Measurements from ENCODE around the gene MAP4K2.

MAP4K2 gene

GRCh38 chr11:64813826-64814225 is 10.8 kb upstream of the MAP4K2 start:
- no peak overlapping the region for H3K4me3 ChIP-seq (ENCODE audit: low read depth, low read length)
- in situ Hi-C loops (cut with HindIII; ENCODE audit: low sequenced_read_pairs) = no loop called here
- no peak for DNase-seq (ENCODE audit: low read depth)
- TF ChIP-seq CTCF (IDR thresholded peaks at IDR 0.05; ENCODE audit: low read depth, low read length, missing control alignments) = no peak

- TF ChIP-seq CTCF (IDR thresholded peaks at IDR 0.05; ENCODE audit: low read depth, low read length, missing control alignments) = no peak
- in situ Hi-C loops (cut with HindIII; ENCODE audit: low sequenced_read_pairs) = no loop called here
Measured at GRCh38 chr11:64810891-64811272, 7.9 kb upstream of the MAP4K2 start.

GRCh38 chr11:64810271-64810890 is 7.4 kb upstream of the MAP4K2 start, which contains the start of gene MEN1:
TSS of gene MEN1 (minus strand) at chr11:64810551. CDS start at chr11:64810109, 442 bp downstream.
- peak; percentile 88 for DNase-seq (ENCODE audit: low read depth)
- in situ Hi-C loops (cut with HindIII; ENCODE audit: low sequenced_read_pairs) = no loop called here
- no peak for TF ChIP-seq CTCF (IDR thresholded peaks at IDR 0.05; ENCODE audit: low read depth, low read length, missing control alignments)

More at GRCh38 chr11:64810891-64811272, 7.9 kb upstream of the MAP4K2 start:
- no peak for DNase-seq (ENCODE audit: low read depth)
- peak overlapping the region; percentile 89 for H3K4me3 ChIP-seq (ENCODE audit: low read depth, low read length)

GRCh38 chr11:64809781-64810241 is 6.8 kb upstream of the MAP4K2 start:
- no peak for TF ChIP-seq CTCF (IDR thresholded peaks at IDR 0.05; ENCODE audit: low read depth, low read length, missing control alignments)
- no peak for DNase-seq (ENCODE audit: low read depth)
- H3K4me3 ChIP-seq (ENCODE audit: low read depth, low read length) = peak overlapping the region; percentile 89
- in situ Hi-C loops (cut with HindIII; ENCODE audit: low sequenced_read_pairs) = no loop called here

More at GRCh38 chr11:64810271-64810890, 7.4 kb upstream of the MAP4K2 start, which contains the start of gene MEN1:
- H3K4me3 ChIP-seq (ENCODE audit: low read depth, low read length) = peak within 1 kb of the TSS; percentile 89

- in situ Hi-C loops (cut with HindIII; ENCODE audit: low sequenced_read_pairs) = no loop called here
- TF ChIP-seq CTCF (IDR thresholded peaks at IDR 0.05; ENCODE audit: low read depth, low read length, missing control alignments) = no peak
- H3K4me3 ChIP-seq (ENCODE audit: low read depth, low read length) = no peak overlapping the region
- no peak for DNase-seq (ENCODE audit: low read depth)
Measured at GRCh38 chr11:64805481-64805880, 2.5 kb upstream of the MAP4K2 start.

- DNase-seq (ENCODE audit: low read depth) = no peak
- in situ Hi-C loops (cut with HindIII; ENCODE audit: low sequenced_read_pairs) = no loop called here
- no peak for TF ChIP-seq CTCF (IDR thresholded peaks at IDR 0.05; ENCODE audit: low read depth, low read length, missing control alignments)
- no peak overlapping the region for H3K4me3 ChIP-seq (ENCODE audit: low read depth, low read length)
Measured at GRCh38 chr11:64804346-64805210, 1.6 kb upstream of the MAP4K2 start.
